ENCODE data around the gene AIFM3.
A peak's percentile ranks its signal among the peaks of the same experiment; 100 is the strongest.

Gene AIFM3

GRCh38 chr22:20956258-20957101 lies 10.6 kb upstream of the AIFM3 start:
- no peak for DNase-seq (ENCODE audit: low read depth)
- peak; percentile 17 for TF ChIP-seq CTCF (conservative IDR thresholded peaks at IDR 0.05; ENCODE audit: low read depth, low read length)
- H3K4me3 ChIP-seq (ENCODE audit: low read depth, low read length) = peak overlapping the region; percentile 67

GRCh38 chr22:20957102-20957682 lies 9.9 kb upstream of the AIFM3 start:
- peak overlapping the region; percentile 67 for H3K4me3 ChIP-seq (ENCODE audit: low read depth, low read length)
- no peak for TF ChIP-seq CTCF (conservative IDR thresholded peaks at IDR 0.05; ENCODE audit: low read depth, low read length)
- DNase-seq (ENCODE audit: low read depth) = no peak

- TF ChIP-seq CTCF (conservative IDR thresholded peaks at IDR 0.05; ENCODE audit: low read depth, low read length) = no peak
- H3K4me3 ChIP-seq (ENCODE audit: low read depth, low read length) = peak overlapping the region; percentile 67
- no peak for DNase-seq (ENCODE audit: low read depth)
Observed at GRCh38 chr22:20957683-20958431, 9.2 kb upstream of the AIFM3 start.

GRCh38 chr22:20959578-20960461 lies 7.2 kb upstream of the AIFM3 start:
- TF ChIP-seq CTCF (conservative IDR thresholded peaks at IDR 0.05; ENCODE audit: low read depth, low read length) = no peak
- no peak overlapping the region for H3K4me3 ChIP-seq (ENCODE audit: low read depth, low read length)
- DNase-seq (ENCODE audit: low read depth) = no peak

- H3K4me3 ChIP-seq (ENCODE audit: low read depth, low read length) = no peak overlapping the region
- no peak for TF ChIP-seq CTCF (conservative IDR thresholded peaks at IDR 0.05; ENCODE audit: low read depth, low read length)
- no peak for DNase-seq (ENCODE audit: low read depth)
Observed at GRCh38 chr22:20960609-20961008, 6.4 kb upstream of the AIFM3 start.

- H3K4me3 ChIP-seq (ENCODE audit: low read depth, low read length) = no peak overlapping the region
- TF ChIP-seq CTCF (conservative IDR thresholded peaks at IDR 0.05; ENCODE audit: low read depth, low read length) = no peak
- DNase-seq (ENCODE audit: low read depth) = no peak
Observed at GRCh38 chr22:20962491-20962945, 4.5 kb upstream of the AIFM3 start.

Measured in choroid plexus epithelial cell (primary cell).